ENCODE measurements around the gene TMED1. TPM values are rescaled to one million over a fixed set of nuclear protein-coding genes. Genes with fewer than 3 reads are reported as not detected.
"Not testable (repeated sequence)": the region's sequence is repeated elsewhere in the genome, so short reads cannot be mapped to it uniquely, and the experiment has no call there.

Gene TMED1
- total RNA-seq, 3 donors from 2014 or later, result 27.2 to 51.2 (median 42.4) TPM

- Histone ChIP-seq H3K9me3 (no peaks in the 10 kb centered on the region), H3K27me3 (no peaks in the 10 kb centered on the region), H3K4me1 (no peaks in the 10 kb centered on the region), H3K4me3 (no peak overlapping the region), H3K27ac (no peak overlapping the region), H3K36me3 (no peaks in the 10 kb centered on the region)
- no peak for DNase-seq (ENCODE audit: low spot score in 2 of 2)
- intact Hi-C loops (cut with DNase I; ENCODE audit: low total_unique reads), result no loop called here
- TF ChIP-seq POLR2AphosphoS5 (IDR thresholded peaks at IDR 0.05) (no peak), CTCF (IDR thresholded peaks at IDR 0.05) (peak in 2 of 3 donors; percentile 10 to 27)
Observed at GRCh38 chr19:10858204-10858828, 22.3 kb upstream of the TMED1 start.

GRCh38 chr19:10856899-10857298 lies 20.9 kb upstream of the TMED1 start:
- H3K27me3 ChIP-seq; H3K36me3 ChIP-seq; H3K4me3 ChIP-seq; H3K27ac ChIP-seq; intact Hi-C loops (cut with DNase I; ENCODE audit: low total_unique reads); DNase-seq (ENCODE audit: low spot score in 2 of 2); H3K4me1 ChIP-seq; H3K9me3 ChIP-seq: not testable (repeated sequence)

GRCh38 chr19:10855879-10856522 lies 20.0 kb upstream of the TMED1 start:
- no peaks in the 10 kb centered on the region for H3K4me1 ChIP-seq
- TF ChIP-seq POLR2A (IDR thresholded peaks at IDR 0.05), result no peak
- TF ChIP-seq CTCF (IDR thresholded peaks at IDR 0.05), result peak in 1 of 3 donors; percentile 24
- no peak for DNase-seq (ENCODE audit: low spot score in 2 of 2)
- H3K4me3 ChIP-seq, result no peak overlapping the region
- intact Hi-C loops (cut with DNase I; ENCODE audit: low total_unique reads), result no loop called here
- no peak overlapping the region for H3K27ac ChIP-seq
- H3K9me3 ChIP-seq, result no peaks in the 10 kb centered on the region
- no peaks in the 10 kb centered on the region for H3K27me3 ChIP-seq
- H3K36me3 ChIP-seq, result no peaks in the 10 kb centered on the region

GRCh38 chr19:10854350-10855089 lies 18.5 kb upstream of the TMED1 start:
- no peak for TF ChIP-seq POLR2AphosphoS5 (IDR thresholded peaks at IDR 0.05)
- no peak for TF ChIP-seq POLR2A (IDR thresholded peaks at IDR 0.05)
- TF ChIP-seq CTCF (IDR thresholded peaks at IDR 0.05), result no peak
- DNase-seq (ENCODE audit: low spot score in 2 of 2), result no peak
- H3K4me1 ChIP-seq, result no peaks in the 10 kb centered on the region
- no peaks in the 10 kb centered on the region for H3K9me3 ChIP-seq
- intact Hi-C loops (cut with DNase I; ENCODE audit: low total_unique reads), result no loop called here
- no peak overlapping the region for H3K27ac ChIP-seq
- H3K36me3 ChIP-seq, result no peaks in the 10 kb centered on the region
- H3K4me3 ChIP-seq, result no peak overlapping the region
- no peaks in the 10 kb centered on the region for H3K27me3 ChIP-seq

- Histone ChIP-seq H3K9me3 (no peaks in the 10 kb centered on the region), H3K4me3 (no peak overlapping the region), H3K27ac (no peak overlapping the region), H3K4me1 (no peaks in the 10 kb centered on the region), H3K27me3 (no peaks in the 10 kb centered on the region), H3K36me3 (no peaks in the 10 kb centered on the region)
- no peak for TF ChIP-seq POLR2AphosphoS5 (IDR thresholded peaks at IDR 0.05)
- no peak for TF ChIP-seq CTCF (IDR thresholded peaks at IDR 0.05)
- TF ChIP-seq POLR2A (IDR thresholded peaks at IDR 0.05), result no peak
- no peak for DNase-seq (ENCODE audit: low spot score in 2 of 2)
- intact Hi-C loops (cut with DNase I; ENCODE audit: low total_unique reads), result no loop called here
Observed at GRCh38 chr19:10852941-10853340, 16.9 kb upstream of the TMED1 start.

All from breast epithelium (tissue), 4 donors.